Endothelial cell of umbilical vein (primary cell): ENCODE measurements around the gene RGS7BP. TPM values are rescaled to one million over a fixed set of nuclear protein-coding genes. Genes with fewer than 3 reads are reported as not detected.

Experiments used
- BruUV-seq: library from RNA; stranded (reverse); fragments of 400-500 nt; replicated peaks from 2 replicates; lab custom pipeline; 2021; lab: Mats Ljungman, UMichigan
- CTCF ChIA-PET: fragments of 300-600, 350-600 bp; sonication (Branson Sonifier 250); formaldehyde crosslinking; loops from one replicate; lab custom pipeline; 2021; ENCODE audit warnings: antibody characterized with exemption, inconsistent platforms; lab: Charles Lee
- POLR2A ChIA-PET: fragments of 300-600, 350-600 bp; sonication (Branson Sonifier 250); formaldehyde crosslinking; loops from one replicate; lab custom pipeline; 2021; ENCODE audit warnings: antibody characterized with exemption, inconsistent platforms; lab: Charles Lee
- DNase-seq: peaks from one replicate; pipeline ENCODE4 v3.0.0-alpha.2; 2011; ENCODE audit warnings: low read depth, low spot score
- FAIRE-seq: peaks from 2 replicates; lab custom pipeline; 2011; peaks lifted over from hg19 to GRCh38; lab: Jason Lieb, UNC
- H2AFZ ChIP-seq: 2 replicates; pipeline ENCODE4 v1.6.0; 2012; ENCODE audit warnings: low read depth, low read length, control low read depth, inconsistent platforms
- H3K27ac ChIP-seq: 2 replicates; pipeline ENCODE4 v1.5.1; 2011; ENCODE audit warnings: low read depth, mild to moderate bottlenecking, control low read depth, low read length, moderate library complexity; ENCODE audit not compliant: insufficient read depth
- H3K27me3 ChIP-seq, 2 experiments: 2 replicates each; pipeline versions ENCODE4 v1.6.0 to v1.6.1; 2011; ENCODE audit warnings: low read length in 2 of 2, mixed read lengths in 1 of 2; ENCODE audit not compliant: control insufficient read depth in 2 of 2, insufficient read depth in 2 of 2
- H3K36me3 ChIP-seq, 2 experiments: 2 replicates in 1 of 2; 3 replicates in 1 of 2; pipeline ENCODE4 v1.5.1; 2011; ENCODE audit warnings: low read length in 2 of 2, mild to moderate bottlenecking in 1 of 2, moderate library complexity in 1 of 2; ENCODE audit not compliant: control insufficient read depth in 2 of 2, insufficient read depth in 2 of 2; ENCODE audit errors: extremely low read depth in 1 of 2
- H3K4me1 ChIP-seq: 3 replicates; pipeline ENCODE4 v1.5.1; 2011; ENCODE audit warnings: mild to moderate bottlenecking, low read length; ENCODE audit not compliant: control insufficient read depth, insufficient read depth; ENCODE audit errors: extremely low read depth
- H3K4me2 ChIP-seq: 2 replicates; pipeline ENCODE4 v1.6.1; 2011; ENCODE audit warnings: low read length, control low read depth, mixed read lengths; ENCODE audit not compliant: insufficient read depth
- H3K4me3 ChIP-seq, 3 experiments: fragments of 200-600 bp in 1 of 3; sonication (generic), shearing (Covaris generic) in 1 of 3; replicated peaks in 1 of 3; 2 replicates each; pipeline ENCODE4 v1.5.1; 2011 to 2016; ENCODE audit warnings: control low read depth in 3 of 3, low read length in 3 of 3, mild to moderate bottlenecking in 2 of 3, inconsistent platforms in 1 of 3, low read depth in 1 of 3, moderate library complexity in 1 of 3; ENCODE audit not compliant: insufficient read depth in 1 of 3
- H3K79me2 ChIP-seq: 2 replicates; pipeline ENCODE4 v1.6.0; 2012; ENCODE audit warnings: low read length, inconsistent platforms; ENCODE audit not compliant: control insufficient read depth, insufficient read depth
- H3K9ac ChIP-seq: replicated peaks from 2 replicates; pipeline ENCODE3; 2011; ENCODE audit warnings: low read length, control low read depth; ENCODE audit not compliant: insufficient read depth; ENCODE audit errors: extremely low read depth
- H3K9me1 ChIP-seq: replicated peaks from 3 replicates; pipeline ENCODE4 v1.6.0; 2011; ENCODE audit warnings: mild to moderate bottlenecking, low read length; ENCODE audit not compliant: control insufficient read depth, insufficient read depth; ENCODE audit errors: extremely low read depth
- H3K9me3 ChIP-seq: replicated peaks from 2 replicates; pipeline ENCODE4 v1.5.1; 2012; ENCODE audit warnings: low read length, inconsistent platforms; ENCODE audit not compliant: control insufficient read depth, insufficient read depth
- H4K20me1 ChIP-seq: replicated peaks from 2 replicates; pipeline ENCODE3; 2011; ENCODE audit warnings: mild to moderate bottlenecking, low read length; ENCODE audit not compliant: control insufficient read depth, insufficient read depth; ENCODE audit errors: extremely low read depth
- EZH2 ChIP-seq: IDR thresholded peaks from 2 replicates; pipeline ENCODE4 v1.6.1; 2012; ENCODE audit warnings: borderline replicate concordance, low read depth, mild to moderate bottlenecking, moderate library complexity, low read length, inconsistent platforms; ENCODE audit not compliant: severe bottlenecking
- GATA2 ChIP-seq: IDR thresholded peaks from 2 replicates; pipeline ENCODE4 v1.7.0; 2011; ENCODE audit warnings: low read depth, mild to moderate bottlenecking, moderate library complexity, mixed read lengths, low read length; ENCODE audit not compliant: insufficient read length, insufficient read depth
- JUN ChIP-seq: IDR thresholded peaks from 2 replicates; pipeline ENCODE4 v1.6.1; 2011; ENCODE audit warnings: borderline replicate concordance, low read depth; ENCODE audit not compliant: insufficient read length, insufficient read depth
- MYC ChIP-seq: IDR thresholded peaks from one replicate; pipeline ENCODE4 v1.6.1; 2011; ENCODE audit warnings: mild to moderate bottlenecking, low read depth, low read length
- POLR2A ChIP-seq: IDR thresholded peaks from 2 replicates; pipeline ENCODE4 v1.6.1; 2012; ENCODE audit warnings: low read depth, mild to moderate bottlenecking, control low read depth, low read length
- dilution Hi-C: fragments of 300-500 bp; cut with MboI; formaldehyde crosslinking; loops from one replicate; pipeline ENCODE4 v1.15.0; 2019; ENCODE audit warnings: low sequenced_read_pairs; ENCODE audit not compliant: extremely low pct_ligation_motif_present
- intact Hi-C: fragments of 100-400 bp; cut with micrococcal nuclease; formaldehyde crosslinking; loops from one replicate; pipeline ENCODE4 v1.10.0; 2022
- polyA plus RNA-seq, 4 experiments: library from polyadenylated mRNA; depleted of rRNA in 3 of 4; stranded (reverse) in 3 of 4; unstranded in 1 of 4; fragments of >200 nt; gene quantifications; 2 replicates each; pipeline versions ENCODE4 v1.2.1 to v1.2.3, GENCODE V29; 2011 to 2012; ENCODE audit warnings: missing spikeins in 1 of 4
- total RNA-seq: library from RNA; stranded (reverse); gene quantifications from 2 replicates; pipeline ENCODE4 v1.2.3, GENCODE V29; 2021
- TF ChIP-seq, protein P1 (sequence below): IDR thresholded peaks from 2 replicates; pipeline ENCODE4 v1.6.1; 2011; ENCODE audit not compliant: insufficient read depth, insufficient read length
- TF ChIP-seq, protein P2 (sequence below), 2 donors: IDR thresholded peaks; 1 replicate in 1 of 2; 2 replicates in 1 of 2; pipeline ENCODE4 v1.5.1; 2011; ENCODE audit warnings: low read length in 2 of 2, mild to moderate bottlenecking in 2 of 2, moderate library complexity in 2 of 2, control low read depth in 1 of 2, inconsistent platforms in 1 of 2, low read depth in 1 of 2; ENCODE audit not compliant: insufficient read depth in 1 of 2; ENCODE audit errors: extremely low read depth in 1 of 2

Gene RGS7BP
- total and polyA plus RNA-seq, 2 donors (not counting 3 experiments of a cell fraction or from before 2014, with no cell fraction given): 0.51 to 2.0 TPM

DNA sequence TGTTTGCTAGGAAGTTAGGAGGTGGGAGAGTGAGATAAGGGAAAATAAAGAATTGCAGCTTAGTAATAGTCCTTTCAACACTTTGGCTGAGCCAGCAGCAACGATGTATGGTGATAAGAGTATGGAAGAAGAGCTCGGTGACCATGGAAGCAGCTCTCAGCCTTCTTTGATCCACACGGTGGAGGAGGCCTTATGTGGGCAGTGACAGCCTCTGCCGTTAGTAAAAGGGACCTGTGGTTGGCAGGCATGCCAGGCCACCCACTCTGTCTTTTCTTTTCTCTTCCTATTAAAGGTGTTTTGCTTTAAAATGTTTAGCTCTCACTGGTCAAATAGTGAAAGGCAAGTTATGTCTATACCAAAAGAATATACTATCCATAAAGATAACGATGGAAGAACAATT lies 7.7 kb downstream of the RGS7BP start:
- Histone ChIP-seq H3K4me2 (no peak overlapping the region), H3K9me1 (no peaks in the 10 kb centered on the region), H4K20me1 (no peaks in the 10 kb centered on the region), H3K9ac (no peak overlapping the region), H3K36me3 (no peaks in the 10 kb centered on the region), H3K4me1 (peaks cover 22% of the 10 kb centered on the region), H2AFZ (peak overlapping the region; percentile 32), H3K27ac (no peak overlapping the region), H3K79me2 (no peaks in the 10 kb centered on the region), H3K9me3 (no peaks in the 10 kb centered on the region), H3K27me3 (no peaks in the 10 kb centered on the region), H3K4me3 (no peak overlapping the region)
- CTCF ChIA-PET: interaction anchor here (0.8 to 1.4 kb wide), 2 partner anchors 8 to 13 kb away, joined by 3 read pairs; partner anchors contain the start of gene RGS7BP
- intact Hi-C loops (no loop called here), dilution Hi-C loops (no loop called here)
- BruUV-seq: no TSS peak
- TF ChIP-seq JUN: no peak
- TF ChIP-seq, protein P1, sequence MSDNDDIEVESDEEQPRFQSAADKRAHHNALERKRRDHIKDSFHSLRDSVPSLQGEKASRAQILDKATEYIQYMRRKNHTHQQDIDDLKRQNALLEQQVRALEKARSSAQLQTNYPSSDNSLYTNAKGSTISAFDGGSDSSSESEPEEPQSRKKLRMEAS: no peak
- TF ChIP-seq GATA2: no peak
- TF ChIP-seq, protein P2, sequence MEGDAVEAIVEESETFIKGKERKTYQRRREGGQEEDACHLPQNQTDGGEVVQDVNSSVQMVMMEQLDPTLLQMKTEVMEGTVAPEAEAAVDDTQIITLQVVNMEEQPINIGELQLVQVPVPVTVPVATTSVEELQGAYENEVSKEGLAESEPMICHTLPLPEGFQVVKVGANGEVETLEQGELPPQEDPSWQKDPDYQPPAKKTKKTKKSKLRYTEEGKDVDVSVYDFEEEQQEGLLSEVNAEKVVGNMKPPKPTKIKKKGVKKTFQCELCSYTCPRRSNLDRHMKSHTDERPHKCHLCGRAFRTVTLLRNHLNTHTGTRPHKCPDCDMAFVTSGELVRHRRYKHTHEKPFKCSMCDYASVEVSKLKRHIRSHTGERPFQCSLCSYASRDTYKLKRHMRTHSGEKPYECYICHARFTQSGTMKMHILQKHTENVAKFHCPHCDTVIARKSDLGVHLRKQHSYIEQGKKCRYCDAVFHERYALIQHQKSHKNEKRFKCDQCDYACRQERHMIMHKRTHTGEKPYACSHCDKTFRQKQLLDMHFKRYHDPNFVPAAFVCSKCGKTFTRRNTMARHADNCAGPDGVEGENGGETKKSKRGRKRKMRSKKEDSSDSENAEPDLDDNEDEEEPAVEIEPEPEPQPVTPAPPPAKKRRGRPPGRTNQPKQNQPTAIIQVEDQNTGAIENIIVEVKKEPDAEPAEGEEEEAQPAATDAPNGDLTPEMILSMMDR (IDR thresholded peaks at IDR 0.05; ENCODE audit: extremely low read depth in 1 of 2, insufficient read depth in 1 of 2, low read depth in 1 of 2, low read length in 2 of 2): no peak
- no peak for TF ChIP-seq EZH2
- no peak for TF ChIP-seq MYC
- TF ChIP-seq POLR2A: no peak
- FAIRE-seq (no peak), DNase-seq (peak; percentile 33)
- POLR2A ChIA-PET: no interaction called here
